Lower leg skin (tissue), 4 donors: ENCODE data around the gene SETD1A. TPM values are rescaled to one million over a fixed set of nuclear protein-coding genes. Genes with fewer than 3 reads are reported as not detected.
"Not testable (repeated sequence)": the region's sequence is repeated elsewhere in the genome, so short reads cannot be mapped to it uniquely, and the experiment has no call there.

ENCODE experiments used
- DNase-seq, 2 donors: peaks; one replicate each; pipeline ENCODE4 v3.0.0-alpha.2; 2019; ENCODE audit warnings: low spot score in 2 of 2
- H3K4me3 ChIP-seq: fragments of 200-600 bp; sonication (generic); 2 replicates; pipeline ENCODE4 v1.5.1; 2017; ENCODE audit warnings: mild to moderate bottlenecking, low read depth; ENCODE audit not compliant: poor library complexity, severe bottlenecking
- CTCF ChIP-seq, 3 donors: fragments of 450-650 bp; IDR thresholded peaks; one replicate each; pipeline ENCODE4 v1.5.1; 2016; ENCODE audit warnings: antibody characterized with exemption in 3 of 3, mild to moderate bottlenecking in 3 of 3, moderate library complexity in 2 of 3
- POLR2A ChIP-seq, 2 donors: fragments of 450-650 bp; IDR thresholded peaks; one replicate each; pipeline ENCODE4 v1.6.1; 2016 to 2017; ENCODE audit warnings: antibody characterized with exemption in 2 of 2, mild to moderate bottlenecking in 1 of 2, moderate library complexity in 1 of 2
- WGBS, 2 donors: methylation state at CpG; one replicate each; pipeline ENCODE4 v1.1.5; 2018; 5-methylcytosine and 5-hydroxymethylcytosine counted together
- intact Hi-C: fragments of 100-400 bp; cut with DNase I; formaldehyde crosslinking; loops from one replicate; pipeline ENCODE4 v1.15.0; 2023; ENCODE audit warnings: low total_unique reads
- total RNA-seq, 4 donors: library from RNA; depleted of rRNA; stranded (reverse); fragments of >200 nt; gene quantifications; one replicate each; pipeline ENCODE4 v1.1.0, GENCODE V29; 2016

SETD1A gene
- total RNA-seq, 4 donors from 2014 or later, result 9.2 to 22.4 (median 10.7) TPM

GRCh38 chr16:31009894-31010584, 52.5 kb downstream of the SETD1A start:
- TF ChIP-seq POLR2A (IDR thresholded peaks at IDR 0.05), result no peak
- no peak overlapping the region for H3K4me3 ChIP-seq
- intact Hi-C loops, result no loop called here
- DNase-seq, result peak in 1 of 2 donors; percentile 80
- WGBS, 2 donors, result 15 to 31% methylated on average over 18 to 35 of the region's 36 CpGs

- no peak within 1 kb of the TSS for H3K4me3 ChIP-seq
- WGBS, 2 donors, result 16 to 18% methylated on average over 24 to 26 of the region's 45 CpGs
- intact Hi-C loops, result no loop called here
Observed at GRCh38 chr16:31010585-31011325, 53.2 kb downstream of the SETD1A start, which contains the start of gene STX1B. Gene STX1B, minus strand, starts transcription at chr16:31010638. Its CDS starts 242 bp downstream, at chr16:31010396.

GRCh38 chr16:31011815-31012214, 54.3 kb downstream of the SETD1A start:
- DNase-seq, intact Hi-C loops: not testable (repeated sequence)
- 84 to 94% methylated on average over 7 of the region's 7 CpGs for WGBS, 2 donors

More at GRCh38 chr16:31010585-31011325, 53.2 kb downstream of the SETD1A start, which contains the start of gene STX1B:
- TF ChIP-seq CTCF (IDR thresholded peaks at IDR 0.05) (no peak), POLR2A (IDR thresholded peaks at IDR 0.05) (no peak)
- DNase-seq, result peak in 1 of 2 donors; percentile 83

GRCh38 chr16:31013292-31013691, 55.7 kb downstream of the SETD1A start:
- H3K4me3 ChIP-seq, intact Hi-C loops, DNase-seq: not testable (repeated sequence)

More at GRCh38 chr16:31011815-31012214, 54.3 kb downstream of the SETD1A start:
- not testable (repeated sequence) for H3K4me3 ChIP-seq

- WGBS, 2 donors, result 65 to 73% methylated on average over 6 of the region's 6 CpGs
- no peak overlapping the region for H3K4me3 ChIP-seq
- DNase-seq, result no peak
- intact Hi-C loops, result no loop called here
- TF ChIP-seq CTCF (IDR thresholded peaks at IDR 0.05), result no peak
- TF ChIP-seq POLR2A (IDR thresholded peaks at IDR 0.05), result no peak
Observed at GRCh38 chr16:31016018-31016417, 58.5 kb downstream of the SETD1A start.

GRCh38 chr16:31017756-31018155, 60.2 kb downstream of the SETD1A start:
- 87 to 95% methylated on average over 10 of the region's 10 CpGs for WGBS, 2 donors
- DNase-seq, result not testable (repeated sequence)

GRCh38 chr16:31020536-31020935, 63.0 kb downstream of the SETD1A start:
- H3K4me3 ChIP-seq, result no peak overlapping the region
- 91 to 95% methylated on average over 3 of the region's 3 CpGs for WGBS, 2 donors
- intact Hi-C loops, result no loop called here
- no peak for TF ChIP-seq POLR2A (IDR thresholded peaks at IDR 0.05)
- TF ChIP-seq CTCF (IDR thresholded peaks at IDR 0.05), result no peak
- DNase-seq, result no peak

More at GRCh38 chr16:31017756-31018155, 60.2 kb downstream of the SETD1A start:
- intact Hi-C loops, H3K4me3 ChIP-seq: not testable (repeated sequence)
